Left ventricle myocardium inferior (tissue), 1 donor: ENCODE data around the gene IL6. TPM values are rescaled to one million over a fixed set of nuclear protein-coding genes. Genes with fewer than 3 reads are reported as not detected.

Experiments used
- DNase-seq: peaks from one replicate; pipeline ENCODE4 v3.0.0-alpha.2; 2020
- H3K27ac ChIP-seq: fragments of 200-600 bp; replicated peaks from 2 replicates; pipeline ENCODE4 v1.8.0; 2021
- H3K27me3 ChIP-seq: fragments of 200-600 bp; 2 replicates; pipeline ENCODE4 v1.8.0; 2021; ENCODE audit warnings: low read depth
- H3K36me3 ChIP-seq: fragments of 200-600 bp; 2 replicates; pipeline ENCODE4 v1.8.0; 2021
- H3K4me1 ChIP-seq: fragments of 200-600 bp; 2 replicates; pipeline ENCODE4 v1.8.0; 2021
- H3K4me3 ChIP-seq: fragments of 200-600 bp; 2 replicates; pipeline ENCODE4 v1.8.0; 2021; ENCODE audit warnings: mild to moderate bottlenecking, moderate library complexity
- H3K9me3 ChIP-seq: fragments of 200-600 bp; replicated peaks from 2 replicates; pipeline ENCODE4 v1.8.0; 2021
- intact Hi-C: fragments of 100-400 bp; cut with micrococcal nuclease; formaldehyde crosslinking; loops from one replicate; pipeline ENCODE4 v1.11.0; 2022
- total RNA-seq: library from RNA; stranded (reverse); fragmentation: NEBNext Ultra II Directional; extraction: Animal tissue kit (Norgen Biotek cat#: 25700); gene quantifications from one replicate; pipeline ENCODE4 v1.2.1, GENCODE V29; 2021
- TF ChIP-seq, protein P1 (sequence below): fragments of 200-600 bp; IDR thresholded peaks from 2 replicates; pipeline ENCODE4 v1.8.0; 2021; ENCODE audit warnings: antibody characterized with exemption, mild to moderate bottlenecking, borderline replicate concordance
- donor health status: DM: no; HTN: yes; CAD: no; lungs with severe emphysema.

The IL6 gene
- total RNA-seq, 1 donor from 2014 or later: 0.69 TPM

DNA sequence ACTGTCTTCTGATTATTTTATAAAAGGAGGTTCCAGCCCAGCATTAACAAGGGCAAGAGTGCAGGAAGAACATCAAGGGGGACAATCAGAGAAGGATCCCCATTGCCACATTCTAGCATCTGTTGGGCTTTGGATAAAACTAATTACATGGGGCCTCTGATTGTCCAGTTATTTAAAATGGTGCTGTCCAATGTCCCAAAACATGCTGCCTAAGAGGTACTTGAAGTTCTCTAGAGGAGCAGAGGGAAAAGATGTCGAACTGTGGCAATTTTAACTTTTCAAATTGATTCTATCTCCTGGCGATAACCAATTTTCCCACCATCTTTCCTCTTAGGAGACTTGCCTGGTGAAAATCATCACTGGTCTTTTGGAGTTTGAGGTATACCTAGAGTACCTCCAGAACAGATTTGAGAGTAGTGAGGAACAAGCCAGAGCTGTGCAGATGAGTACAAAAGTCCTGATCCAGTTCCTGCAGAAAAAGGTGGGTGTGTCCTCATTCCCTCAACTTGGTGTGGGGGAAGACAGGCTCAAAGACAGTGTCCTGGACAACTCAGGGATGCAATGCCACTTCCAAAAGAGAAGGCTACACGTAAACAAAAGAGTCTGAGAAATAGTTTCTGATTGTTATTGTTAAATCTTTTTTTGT lies 2.3 kb downstream of the IL6 start:
- TF ChIP-seq, protein P1, sequence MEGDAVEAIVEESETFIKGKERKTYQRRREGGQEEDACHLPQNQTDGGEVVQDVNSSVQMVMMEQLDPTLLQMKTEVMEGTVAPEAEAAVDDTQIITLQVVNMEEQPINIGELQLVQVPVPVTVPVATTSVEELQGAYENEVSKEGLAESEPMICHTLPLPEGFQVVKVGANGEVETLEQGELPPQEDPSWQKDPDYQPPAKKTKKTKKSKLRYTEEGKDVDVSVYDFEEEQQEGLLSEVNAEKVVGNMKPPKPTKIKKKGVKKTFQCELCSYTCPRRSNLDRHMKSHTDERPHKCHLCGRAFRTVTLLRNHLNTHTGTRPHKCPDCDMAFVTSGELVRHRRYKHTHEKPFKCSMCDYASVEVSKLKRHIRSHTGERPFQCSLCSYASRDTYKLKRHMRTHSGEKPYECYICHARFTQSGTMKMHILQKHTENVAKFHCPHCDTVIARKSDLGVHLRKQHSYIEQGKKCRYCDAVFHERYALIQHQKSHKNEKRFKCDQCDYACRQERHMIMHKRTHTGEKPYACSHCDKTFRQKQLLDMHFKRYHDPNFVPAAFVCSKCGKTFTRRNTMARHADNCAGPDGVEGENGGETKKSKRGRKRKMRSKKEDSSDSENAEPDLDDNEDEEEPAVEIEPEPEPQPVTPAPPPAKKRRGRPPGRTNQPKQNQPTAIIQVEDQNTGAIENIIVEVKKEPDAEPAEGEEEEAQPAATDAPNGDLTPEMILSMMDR: no peak
- H3K9me3 ChIP-seq: no peaks in the 10 kb centered on the region
- no peak overlapping the region for H3K4me3 ChIP-seq
- H3K27ac ChIP-seq: no peak overlapping the region
- no peaks in the 10 kb centered on the region for H3K27me3 ChIP-seq
- DNase-seq: no peak
- H3K36me3 ChIP-seq: no peaks in the 10 kb centered on the region
- peaks cover 41% of the 10 kb centered on the region for H3K4me1 ChIP-seq
- intact Hi-C loops: no loop called here

DNA sequence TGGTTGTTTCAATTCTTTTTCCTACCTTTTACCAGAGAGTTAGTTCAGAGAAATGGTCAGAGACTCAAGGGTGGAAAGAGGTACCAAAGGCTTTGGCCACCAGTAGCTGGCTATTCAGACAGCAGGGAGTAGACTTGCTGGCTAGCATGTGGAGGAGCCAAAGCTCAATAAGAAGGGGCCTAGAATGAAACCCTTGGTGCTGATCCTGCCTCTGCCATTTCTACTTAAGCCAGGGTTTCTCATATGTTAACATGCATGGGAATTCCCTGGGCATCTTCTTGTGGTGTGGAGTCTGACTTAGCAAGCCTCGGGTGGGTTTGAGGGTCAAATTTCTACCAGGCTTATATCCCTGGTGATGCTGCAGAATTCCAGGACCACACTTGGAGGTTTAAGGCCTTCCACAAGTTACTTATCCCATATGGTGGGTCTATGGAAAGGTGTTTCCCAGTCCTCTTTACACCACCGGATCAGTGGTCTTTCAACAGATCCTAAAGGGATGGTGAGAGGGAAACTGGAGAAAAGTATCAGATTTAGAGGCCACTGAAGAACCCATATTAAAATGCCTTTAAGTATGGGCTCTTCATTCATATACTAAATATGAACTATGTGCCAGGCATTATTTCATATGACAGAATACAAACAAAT lies 3.2 kb downstream of the IL6 start:
- TF ChIP-seq, protein P1: no peak
- Histone ChIP-seq H3K36me3 (no peaks in the 10 kb centered on the region), H3K27me3 (no peaks in the 10 kb centered on the region), H3K4me1 (peaks cover 32% of the 10 kb centered on the region), H3K27ac (no peak overlapping the region), H3K9me3 (no peaks in the 10 kb centered on the region), H3K4me3 (no peak overlapping the region)
- intact Hi-C loops: no loop called here
- no peak for DNase-seq

GRCh38 chr7:22730921-22731654 lies 4.1 kb downstream of the IL6 start:
- TF ChIP-seq, protein P1: no peak
- intact Hi-C loops: no loop called here
- peaks cover 23% of the 10 kb centered on the region for H3K4me1 ChIP-seq

GRCh38 chr7:22731766-22732165 lies 4.8 kb downstream of the IL6 start:
- no peak for DNase-seq
- Histone ChIP-seq H3K36me3 (no peaks in the 10 kb centered on the region), H3K27ac (no peak overlapping the region), H3K27me3 (no peaks in the 10 kb centered on the region), H3K4me3 (no peak overlapping the region), H3K4me1 (peaks cover 16% of the 10 kb centered on the region), H3K9me3 (peaks cover 6% of the 10 kb centered on the region)
- TF ChIP-seq, protein P1: no peak
- intact Hi-C loops: no loop called here

More at GRCh38 chr7:22730921-22731654, 4.1 kb downstream of the IL6 start:
- Histone ChIP-seq H3K4me3 (no peak overlapping the region), H3K36me3 (no peaks in the 10 kb centered on the region), H3K27me3 (no peaks in the 10 kb centered on the region), H3K27ac (no peak overlapping the region), H3K9me3 (no peaks in the 10 kb centered on the region)
- no peak for DNase-seq

DNA sequence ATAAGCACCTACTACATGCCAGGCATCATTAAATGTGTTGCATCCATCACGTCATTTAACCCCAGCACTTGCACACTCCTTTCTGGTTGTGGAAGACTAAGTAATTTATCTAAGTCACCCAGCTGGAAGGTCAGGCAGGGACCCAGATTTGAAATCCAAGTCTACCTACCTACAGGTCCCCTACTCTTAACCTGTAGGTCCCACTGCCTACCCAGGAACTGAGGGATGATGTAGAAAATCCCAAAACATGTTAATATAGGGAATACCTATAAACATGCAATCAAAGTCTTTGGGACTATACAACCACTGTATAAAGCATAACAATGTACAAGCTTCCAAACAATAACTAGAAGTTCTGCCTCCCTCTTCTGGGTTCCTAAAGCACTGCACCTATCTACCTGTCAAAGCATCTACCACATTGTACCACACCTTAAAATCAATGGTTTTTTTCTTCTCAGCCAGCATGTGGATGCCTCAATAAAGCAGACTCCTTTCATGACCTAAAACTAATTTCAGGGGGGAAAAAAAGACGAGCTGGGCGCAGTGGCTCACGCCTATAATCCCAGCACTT lies 5.6 kb downstream of the IL6 start:
- peaks cover 7% of the 10 kb centered on the region for H3K4me1 ChIP-seq
- intact Hi-C loops: no loop called here

More for the DNA sequence above, 5.6 kb downstream of the IL6 start:
- TF ChIP-seq, protein P1: peak; percentile 33
- Histone ChIP-seq H3K36me3 (no peaks in the 10 kb centered on the region), H3K27me3 (no peaks in the 10 kb centered on the region), H3K4me3 (no peak overlapping the region), H3K9me3 (peaks cover 14% of the 10 kb centered on the region), H3K27ac (no peak overlapping the region)
- no peak for DNase-seq
